Stimulated activated CD4-positive, alpha-beta T cell treated with anti-CD3 and anti-CD28 coated beads, Interleukin-4, amount 100 ng/mL, for 1 hour (primary cell): ENCODE results near the gene ZBTB7C.

Source experiments
- DNase-seq: peaks from one replicate; pipeline ENCODE4 v3.0.0-alpha.2; 2020

Gene ZBTB7C

DNA sequence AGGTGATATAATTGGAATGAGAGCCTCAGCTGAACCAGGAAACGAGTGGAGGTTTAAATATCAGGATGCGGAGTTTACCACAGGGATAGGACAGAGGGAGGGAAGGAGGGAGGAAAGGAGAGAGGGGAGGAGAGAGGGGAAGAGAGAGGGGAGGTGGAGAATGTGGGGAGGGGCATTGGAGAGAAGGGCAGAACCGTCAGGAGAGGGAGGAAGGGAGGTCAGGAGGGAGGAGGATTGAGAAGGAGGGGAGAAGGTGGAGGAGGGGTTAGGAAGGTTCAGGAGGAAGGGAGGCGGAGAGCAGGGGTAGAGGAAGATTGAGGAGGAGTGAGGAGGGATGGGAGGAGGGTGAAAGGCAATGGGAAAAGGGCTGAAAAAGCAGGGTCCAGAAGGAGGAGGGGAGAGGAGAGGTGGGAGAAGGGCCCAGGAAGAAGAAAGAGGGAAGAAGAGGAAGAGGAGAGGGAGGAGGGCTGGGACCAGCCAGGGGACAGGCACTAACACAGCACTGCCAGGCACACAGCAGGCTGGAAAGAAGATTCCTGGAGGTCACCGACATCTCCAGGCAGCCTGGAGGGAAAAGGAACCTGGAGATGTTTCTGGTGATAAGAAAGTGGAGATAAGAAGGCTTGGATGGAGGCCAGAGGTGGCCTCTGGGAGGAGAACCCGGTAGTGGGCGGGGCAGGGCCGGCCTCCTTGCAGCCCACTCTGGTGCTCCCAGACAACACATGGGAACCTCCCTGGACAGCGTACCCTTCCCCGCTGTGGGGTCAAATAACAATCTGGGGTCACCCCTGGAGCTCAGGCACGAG is 302.0 kb downstream of the ZBTB7C start:
- DNase-seq, result no peak

GRCh38 chr18:48106498-48106897 is 302.7 kb downstream of the ZBTB7C start:
- DNase-seq, result no peak

GRCh38 chr18:48105317-48105716 is 303.9 kb downstream of the ZBTB7C start:
- no peak for DNase-seq

DNA sequence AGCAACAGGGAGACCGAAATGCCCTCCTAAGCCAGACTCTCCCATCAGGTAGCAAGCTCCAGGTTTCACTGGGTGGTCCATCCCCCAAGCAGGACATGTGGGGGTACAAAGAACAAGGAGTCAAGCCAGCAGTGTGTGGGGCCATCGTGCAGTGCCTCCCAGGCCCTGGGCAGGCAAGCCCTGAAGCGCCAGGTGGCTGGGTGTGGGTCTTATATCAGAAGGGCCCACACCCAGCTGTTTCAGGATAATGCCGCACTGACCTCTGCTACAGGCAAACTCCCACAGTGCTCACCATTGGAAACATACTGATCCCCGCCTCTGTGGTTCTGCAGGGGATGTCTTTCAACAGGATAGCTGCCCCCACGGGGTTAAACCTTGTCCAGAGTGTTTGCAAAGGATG is 304.5 kb downstream of the ZBTB7C start:
- no peak for DNase-seq

DNA sequence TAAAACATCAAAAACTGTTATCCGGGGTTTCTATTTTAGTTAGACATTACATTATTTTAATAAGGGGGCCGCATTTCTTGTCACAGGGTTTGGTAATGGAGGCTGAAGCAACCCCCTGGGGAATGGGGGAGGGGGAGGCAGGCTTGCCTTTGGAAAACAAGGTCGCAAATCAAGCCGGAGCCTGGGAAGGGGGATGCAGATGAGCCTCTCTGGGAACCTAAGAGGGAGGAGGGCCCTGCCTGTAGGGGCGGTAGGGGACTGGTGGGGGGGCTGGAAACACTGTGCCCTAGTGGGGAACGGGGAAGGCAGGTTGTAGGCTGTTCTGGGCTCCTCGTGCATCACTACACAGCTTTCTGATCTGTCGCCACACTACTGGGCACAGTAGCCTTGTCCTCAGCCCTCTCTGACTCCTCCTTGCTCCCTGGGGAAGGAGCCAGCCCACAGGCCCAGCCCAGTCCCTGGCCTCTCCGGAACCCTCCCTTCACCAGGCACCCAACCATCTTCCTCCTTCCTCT is 308.5 kb downstream of the ZBTB7C start:
- no peak for DNase-seq

DNA sequence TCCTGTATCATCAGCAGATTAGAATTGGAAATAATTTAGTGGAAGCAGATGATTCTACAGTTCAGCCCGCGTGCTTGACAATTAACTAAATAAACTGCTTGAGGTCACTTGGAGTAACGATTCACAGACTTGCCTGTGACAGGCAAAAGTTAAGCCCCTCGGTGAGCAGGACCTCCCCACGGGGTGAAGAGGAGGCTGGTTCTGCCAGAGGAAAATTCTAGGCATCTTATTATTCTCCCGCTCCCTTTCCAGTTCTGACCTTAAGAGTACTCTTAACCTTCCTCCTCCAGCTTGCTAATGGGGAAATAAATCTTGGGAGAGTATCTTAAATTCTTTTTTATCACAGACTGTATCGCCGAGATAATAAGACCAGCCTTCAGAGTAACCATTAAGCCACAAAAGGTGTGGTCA is 309.0 kb downstream of the ZBTB7C start:
- DNase-seq, result no peak

DNA sequence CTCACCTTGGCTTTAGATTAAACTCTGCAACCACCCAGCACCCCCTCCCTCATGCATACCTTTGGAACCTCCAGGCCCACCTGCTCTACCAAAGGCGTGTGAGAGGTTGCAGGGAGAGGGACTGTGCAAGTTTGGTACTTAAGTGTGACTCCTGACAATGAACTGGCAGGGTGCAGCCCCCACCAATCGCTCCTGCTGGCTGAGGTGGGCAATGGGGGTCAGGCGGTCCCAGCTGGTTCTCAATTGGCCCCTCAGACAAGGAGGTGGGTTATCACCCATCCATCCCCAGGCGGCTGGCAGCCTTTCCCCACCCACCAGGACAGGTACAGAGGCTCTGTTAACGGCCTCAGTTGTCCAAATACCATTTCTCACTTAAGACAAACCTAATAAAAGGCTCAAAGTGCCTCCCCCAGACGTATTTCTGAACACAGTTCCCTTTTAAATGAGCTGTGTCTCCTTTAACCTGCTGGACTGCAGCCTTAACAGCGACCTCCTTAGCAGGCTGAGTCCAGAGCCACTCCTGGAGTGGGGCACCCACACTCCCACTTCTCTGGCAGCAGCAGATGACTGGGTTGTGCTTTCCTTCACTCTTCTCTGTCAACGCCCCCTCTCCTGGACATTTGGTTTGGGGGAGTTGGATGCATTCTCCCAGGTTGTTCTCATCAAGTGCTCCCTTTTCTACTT is 309.6 kb downstream of the ZBTB7C start:
- DNase-seq, result no peak

DNA sequence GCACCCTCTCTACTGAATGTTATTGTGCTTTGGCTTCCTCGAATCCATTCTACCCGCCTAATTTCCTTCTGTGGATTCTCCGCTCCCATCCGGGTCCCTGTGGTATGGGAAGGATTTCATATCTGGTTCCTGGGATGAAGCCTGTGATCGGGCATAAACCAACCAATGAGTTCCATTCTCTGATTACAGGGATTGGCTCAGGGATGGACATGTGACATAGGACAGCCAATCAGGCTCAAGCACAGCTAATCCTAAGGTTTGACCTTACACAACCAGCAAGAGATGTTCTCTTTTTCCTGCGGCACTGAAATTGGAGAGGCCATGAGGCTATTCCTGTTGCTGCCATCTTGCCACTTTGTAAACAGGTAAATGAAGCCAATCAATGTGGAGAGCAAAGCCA is 310.6 kb downstream of the ZBTB7C start:
- no peak for DNase-seq

DNA sequence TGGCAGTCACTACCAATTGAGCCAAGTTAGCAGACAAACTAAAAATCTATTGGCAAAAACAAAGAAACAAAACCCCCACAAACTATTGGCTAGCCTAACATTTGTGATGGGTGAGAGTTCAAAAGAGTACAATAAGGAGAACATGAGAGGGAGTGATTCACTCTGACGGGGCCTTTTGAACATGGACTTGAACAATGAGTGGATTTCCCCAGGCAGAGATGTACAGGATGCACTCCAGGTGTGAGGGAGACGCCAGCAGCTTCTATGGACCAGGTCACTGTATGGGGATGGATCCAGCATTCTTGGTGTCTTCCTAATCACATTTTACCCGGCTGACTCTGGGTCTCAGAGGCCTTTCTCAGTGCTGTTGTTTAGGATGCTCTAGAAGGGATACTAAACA is 311.2 kb downstream of the ZBTB7C start:
- no peak for DNase-seq

DNA sequence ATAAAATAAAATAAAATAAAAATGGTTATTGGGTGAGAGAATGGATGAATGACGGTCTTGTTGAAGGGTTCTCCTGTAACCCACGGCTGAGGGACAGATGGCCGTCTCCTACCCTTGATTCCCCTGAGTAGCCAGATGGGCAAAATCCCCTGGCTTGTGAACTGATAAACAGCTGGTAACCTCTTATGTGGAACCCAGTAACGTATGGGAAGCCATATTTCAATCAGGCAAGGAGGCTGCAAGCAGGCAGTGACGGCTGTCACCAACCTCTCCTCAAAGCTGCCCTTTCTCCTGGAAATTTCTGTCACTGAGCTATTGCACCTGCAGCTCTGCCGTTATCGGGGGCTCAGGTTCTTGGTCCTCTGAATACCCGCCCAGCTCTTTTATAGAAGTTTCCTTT is 313.5 kb downstream of the ZBTB7C start:
- DNase-seq, result no peak

GRCh38 chr18:48093104-48093503 is 316.1 kb downstream of the ZBTB7C start:
- no peak for DNase-seq

GRCh38 chr18:48091869-48092497 is 317.2 kb downstream of the ZBTB7C start:
- DNase-seq, result no peak

DNA sequence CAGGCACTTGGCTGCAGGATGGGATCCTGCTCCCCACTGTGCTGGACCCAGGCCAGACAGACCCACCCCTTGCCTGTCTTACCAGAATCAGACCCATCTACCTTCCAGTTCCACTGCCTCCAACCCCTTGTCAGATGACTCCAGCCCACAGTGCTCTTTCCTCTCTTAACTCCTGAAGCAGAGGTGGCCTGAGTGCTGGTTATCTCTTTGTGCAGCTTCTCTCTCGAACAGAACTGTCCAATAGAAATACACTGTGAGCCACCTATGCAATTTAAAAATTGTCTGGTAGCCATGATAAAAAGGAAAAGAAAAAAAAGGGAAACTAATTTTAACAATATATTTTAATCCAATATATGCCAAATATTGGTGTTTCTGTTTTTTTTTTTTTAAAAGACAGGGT is 318.5 kb downstream of the ZBTB7C start:
- no peak for DNase-seq

DNA sequence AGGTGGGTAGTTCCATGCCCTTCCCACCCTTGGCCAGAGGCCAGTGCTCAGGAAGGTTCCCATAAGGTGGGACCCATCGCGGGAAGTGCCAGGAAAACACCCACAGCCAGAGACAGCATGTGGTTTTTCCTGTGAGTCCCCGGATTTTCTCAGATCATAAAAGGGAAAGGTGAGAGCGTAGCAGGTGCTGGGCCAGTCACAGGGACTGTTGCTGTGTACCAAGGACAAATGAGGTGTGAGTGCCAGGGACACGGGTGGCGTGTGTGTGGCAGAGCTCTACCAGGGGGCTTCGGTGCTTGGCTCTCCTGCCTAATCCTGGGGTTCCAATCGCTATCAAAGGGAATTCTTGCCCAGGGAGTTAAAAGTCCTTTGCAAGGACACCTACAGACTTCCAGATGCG is 319.2 kb downstream of the ZBTB7C start:
- no peak for DNase-seq

DNA sequence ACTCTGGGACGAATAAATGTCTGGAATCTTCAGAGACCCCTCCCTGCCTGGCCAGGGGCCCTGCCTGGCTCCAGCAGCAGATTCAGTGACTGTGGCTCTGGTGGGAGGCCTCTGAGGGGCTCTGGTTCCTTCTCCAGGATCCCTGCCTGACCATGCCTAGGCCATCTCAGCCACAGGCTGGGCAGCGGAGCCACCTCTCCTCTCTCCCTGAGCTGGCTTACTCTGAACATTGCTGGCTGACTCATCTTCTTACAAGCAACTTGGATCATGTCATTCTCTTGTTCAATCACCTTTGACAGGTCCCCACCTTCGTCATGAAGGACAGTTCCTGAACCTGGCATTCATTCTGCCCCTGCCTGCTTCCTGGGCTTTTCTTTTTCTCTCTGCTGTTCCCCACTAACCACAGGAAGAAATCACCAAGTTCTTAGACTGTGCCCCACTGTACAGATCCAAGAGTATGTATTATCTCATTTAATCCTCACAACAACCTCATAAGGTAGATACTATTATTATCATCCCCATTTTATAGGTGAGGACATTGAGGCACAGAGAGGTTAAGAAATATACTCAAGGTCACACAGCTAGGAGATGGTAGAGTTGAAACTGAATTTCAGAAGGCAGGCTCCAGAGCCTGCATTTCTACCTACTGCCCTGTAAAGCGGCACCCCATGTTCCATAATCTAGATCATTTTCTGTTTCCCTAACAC is 323.2 kb downstream of the ZBTB7C start:
- no peak for DNase-seq

DNA sequence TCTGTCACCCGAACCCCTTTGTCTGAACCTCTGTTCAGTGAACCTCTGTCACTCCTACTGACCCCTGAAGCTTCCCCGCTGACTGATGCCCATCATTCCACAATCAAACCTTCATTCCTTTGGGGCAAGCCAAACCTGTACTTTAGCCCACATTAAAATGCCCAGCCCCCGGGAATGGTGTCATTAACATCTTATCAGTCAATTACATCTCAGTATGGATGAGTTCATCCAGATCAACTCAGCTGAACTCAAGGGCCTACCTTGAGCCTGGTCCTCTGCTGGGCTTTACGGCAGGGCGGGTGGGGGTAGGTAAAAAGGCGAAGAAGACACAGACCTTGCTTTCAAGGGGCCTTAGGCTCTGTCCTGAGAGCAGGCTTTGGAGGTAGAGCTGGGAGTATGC is 324.3 kb downstream of the ZBTB7C start:
- DNase-seq, result no peak

DNA sequence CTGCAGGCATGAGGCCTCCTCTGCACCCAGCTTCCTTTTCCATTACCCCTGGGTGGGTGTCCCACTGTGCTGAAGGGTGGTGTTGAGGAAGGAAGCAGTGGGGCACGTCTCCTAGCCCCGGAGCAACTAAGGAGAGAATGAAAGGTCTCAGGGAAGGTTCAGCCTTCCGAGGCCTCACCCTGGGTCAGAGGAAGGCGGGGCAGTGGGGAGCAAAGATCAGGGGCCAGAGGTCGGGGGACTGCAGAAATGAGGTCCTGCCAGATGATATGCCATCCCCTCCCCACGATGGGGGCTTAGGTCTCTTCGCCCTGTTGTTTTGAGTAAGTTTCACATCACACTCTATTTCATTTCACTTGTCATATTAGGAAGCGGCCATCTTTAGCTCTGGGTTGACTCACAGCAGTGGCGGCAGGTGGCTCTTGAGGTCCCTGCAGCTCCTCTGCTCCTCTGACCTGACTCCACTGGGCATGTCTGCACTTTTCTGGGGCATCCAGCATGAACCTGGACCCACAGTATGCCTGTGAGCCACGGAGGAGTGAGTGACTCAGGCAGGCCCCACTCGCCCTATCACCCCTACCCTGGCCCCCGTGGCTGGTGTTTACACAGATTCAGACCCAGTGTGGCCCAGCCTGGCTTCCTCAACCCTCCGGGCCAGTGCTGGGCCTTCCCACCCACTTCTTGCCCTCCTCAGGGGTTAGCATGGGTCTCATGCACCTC is 325.0 kb downstream of the ZBTB7C start:
- no peak for DNase-seq

- no peak for DNase-seq
Measured at GRCh38 chr18:48080546-48080945, 328.6 kb downstream of the ZBTB7C start.

GRCh38 chr18:48079885-48080284 is 329.3 kb downstream of the ZBTB7C start:
- DNase-seq, result no peak

- DNase-seq, result no peak
Measured at GRCh38 chr18:48078448-48078847, 330.7 kb downstream of the ZBTB7C start.

GRCh38 chr18:48077291-48077690 is 331.9 kb downstream of the ZBTB7C start:
- DNase-seq, result no peak

GRCh38 chr18:48076461-48076860 is 332.7 kb downstream of the ZBTB7C start:
- DNase-seq, result no peak

- no peak for DNase-seq
Measured at GRCh38 chr18:48075707-48076093, 333.5 kb downstream of the ZBTB7C start.
